Glomerular endothelial cell (primary cell): Measurements from ENCODE around the gene AKIRIN2. TPM values are rescaled to one million over a fixed set of nuclear protein-coding genes. Genes with fewer than 3 reads are reported as not detected.

Experiments
- DNase-seq: peaks from one replicate; pipeline ENCODE4 v3.0.0-alpha.2; 2011; ENCODE audit warnings: low read depth, low spot score; ENCODE audit errors: extremely low read depth
- total RNA-seq: library from RNA; depleted of rRNA; stranded (reverse); fragments of >200 nt; gene quantifications from 2 replicates; pipeline ENCODE4 v1.2.3, GENCODE V29; 2015

Gene AKIRIN2
- 26.1 and 32.4 TPM in 2 replicates for total RNA-seq

DNA sequence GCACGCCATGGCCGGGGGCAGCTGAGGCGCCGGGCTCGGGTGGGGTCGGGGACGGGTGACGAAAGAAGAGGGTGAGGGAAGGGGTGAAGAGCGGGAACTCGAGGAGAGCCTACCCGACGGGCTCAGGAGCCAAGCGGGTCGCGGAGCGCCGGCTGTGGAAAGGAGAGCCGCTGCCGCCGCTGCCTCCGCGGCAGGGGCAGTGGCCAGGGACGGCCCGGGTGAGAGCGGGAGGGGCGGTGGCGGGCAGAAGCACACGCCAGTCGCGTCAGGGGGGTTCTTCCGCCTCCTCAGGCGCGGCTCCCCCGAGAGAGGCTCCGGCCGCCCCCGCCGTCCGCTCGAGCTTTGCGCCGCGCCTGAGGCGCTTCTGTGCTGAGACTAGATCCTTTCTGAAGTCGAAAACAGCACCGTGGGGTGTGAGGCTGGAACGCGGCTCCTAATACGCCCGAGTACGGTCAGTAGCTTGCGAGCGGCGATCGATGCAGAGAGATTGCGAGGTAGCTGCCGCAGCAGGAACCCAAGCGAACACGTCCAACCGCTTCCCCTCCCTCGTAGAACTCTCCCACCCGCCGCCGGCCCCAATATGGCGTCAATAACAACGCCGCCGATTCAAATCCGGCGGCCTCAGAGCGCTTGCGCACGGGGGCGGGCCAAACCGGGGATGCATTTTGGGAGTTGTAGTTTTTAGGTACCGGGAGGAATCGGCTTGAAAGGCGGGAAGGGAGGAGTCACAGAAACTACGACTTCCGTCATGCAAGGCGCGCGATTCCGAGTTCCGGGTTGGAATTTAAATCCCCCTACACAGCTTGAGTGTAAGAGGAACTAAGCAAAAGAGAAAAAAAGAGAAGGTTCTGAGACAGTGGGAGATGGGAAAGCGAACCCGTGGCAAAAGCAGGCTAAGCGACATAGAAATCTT is at the start of gene AKIRIN2:
Gene AKIRIN2 (minus strand): TSS at position 558 of the 913 bp plus-strand sequence. CDS start 549 bp downstream, at position 9.
- peak; percentile 95 for DNase-seq

DNA sequence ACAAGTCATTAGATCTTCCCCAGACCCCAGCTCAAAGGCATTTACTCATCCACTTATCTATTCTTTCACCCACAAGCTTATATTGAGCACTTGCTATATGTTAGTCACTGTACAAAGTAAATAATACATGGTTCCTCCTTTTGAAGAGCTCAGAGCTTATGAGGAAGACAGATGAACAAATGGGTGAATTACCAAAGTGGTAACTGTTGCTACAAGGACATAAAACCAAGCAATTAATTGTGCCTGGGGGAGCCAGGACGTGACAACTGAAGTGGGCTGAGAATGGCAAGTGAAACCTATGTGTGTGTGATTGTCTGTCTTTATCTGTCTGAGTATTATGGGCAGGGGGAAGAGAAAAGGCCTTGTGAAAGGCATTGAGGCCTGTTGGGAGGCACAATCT is 45.6 kb upstream of the AKIRIN2 start:
- no peak for DNase-seq

DNA sequence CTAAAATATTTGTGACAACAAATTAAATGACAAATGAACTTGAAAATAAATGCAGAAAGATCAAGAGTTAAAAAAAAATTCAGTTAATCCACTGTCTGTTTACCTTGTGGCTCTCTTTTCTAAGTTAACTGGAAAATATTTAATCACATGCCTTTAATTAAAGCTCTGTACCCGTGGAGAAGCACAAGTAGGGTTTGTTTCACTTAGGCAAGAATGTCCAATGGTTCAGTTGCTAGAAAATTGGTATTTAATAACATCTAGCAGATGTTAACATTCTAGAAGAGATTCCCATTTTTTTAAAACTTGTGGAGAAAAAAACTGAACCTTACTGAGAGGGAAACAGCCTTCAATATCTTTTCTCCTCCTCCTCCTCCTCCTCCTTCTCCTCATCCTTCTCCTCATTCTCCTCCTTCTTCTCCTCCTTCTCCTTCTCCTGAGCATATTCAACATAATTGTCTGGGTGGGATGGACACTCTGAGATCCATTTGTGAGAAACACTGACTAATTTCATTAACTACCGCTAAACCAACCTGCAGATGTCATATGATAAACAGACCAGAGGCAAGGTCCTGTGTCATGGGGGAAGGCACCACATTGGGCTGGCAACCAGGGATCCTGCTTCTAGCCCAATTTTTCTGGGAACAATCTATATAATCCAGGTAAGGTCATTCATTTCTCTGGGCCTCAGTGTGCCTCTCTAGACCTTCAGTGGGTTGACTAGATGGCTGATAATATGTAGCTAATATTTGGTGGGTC is 44.1 kb upstream of the AKIRIN2 start:
- no peak for DNase-seq

DNA sequence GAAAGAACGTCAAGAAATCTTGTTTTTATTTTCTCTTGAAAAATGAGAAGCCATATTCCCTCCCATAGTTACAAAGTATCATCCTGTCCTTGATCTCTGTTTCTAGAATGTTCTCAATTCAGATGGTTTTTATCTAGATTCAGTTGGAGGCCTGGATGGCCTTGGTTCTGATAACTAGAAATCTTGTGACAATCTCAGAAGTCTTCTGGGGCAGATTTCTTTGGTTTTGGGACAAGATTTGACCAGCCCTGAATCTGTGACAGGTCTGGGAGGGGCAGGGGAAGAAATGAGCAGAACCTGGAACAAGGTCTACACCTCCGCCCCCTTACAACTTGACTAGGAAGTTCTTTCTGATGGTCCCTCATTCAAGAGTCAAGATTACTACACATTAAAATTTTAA is 41.4 kb upstream of the AKIRIN2 start:
- no peak for DNase-seq

DNA sequence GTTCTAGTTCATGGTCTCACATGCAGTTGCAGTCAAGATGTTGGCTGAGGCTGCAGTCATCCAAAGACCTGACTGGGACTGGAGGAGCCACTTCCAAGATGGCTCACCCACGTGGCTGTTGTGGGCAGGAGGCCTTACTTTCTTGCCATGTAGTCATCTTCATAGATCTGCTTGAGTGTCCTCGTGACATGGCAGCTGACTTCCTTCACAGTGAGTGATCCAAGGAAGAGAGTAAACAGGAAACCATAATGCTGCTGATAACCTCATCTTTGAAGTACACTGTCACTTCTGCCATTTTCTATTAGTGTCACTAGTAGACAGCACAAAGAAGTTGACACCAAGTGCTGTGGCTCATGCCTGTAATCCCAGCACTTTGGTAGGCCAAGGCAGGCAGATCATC is 40.1 kb upstream of the AKIRIN2 start:
- DNase-seq = no peak

DNA sequence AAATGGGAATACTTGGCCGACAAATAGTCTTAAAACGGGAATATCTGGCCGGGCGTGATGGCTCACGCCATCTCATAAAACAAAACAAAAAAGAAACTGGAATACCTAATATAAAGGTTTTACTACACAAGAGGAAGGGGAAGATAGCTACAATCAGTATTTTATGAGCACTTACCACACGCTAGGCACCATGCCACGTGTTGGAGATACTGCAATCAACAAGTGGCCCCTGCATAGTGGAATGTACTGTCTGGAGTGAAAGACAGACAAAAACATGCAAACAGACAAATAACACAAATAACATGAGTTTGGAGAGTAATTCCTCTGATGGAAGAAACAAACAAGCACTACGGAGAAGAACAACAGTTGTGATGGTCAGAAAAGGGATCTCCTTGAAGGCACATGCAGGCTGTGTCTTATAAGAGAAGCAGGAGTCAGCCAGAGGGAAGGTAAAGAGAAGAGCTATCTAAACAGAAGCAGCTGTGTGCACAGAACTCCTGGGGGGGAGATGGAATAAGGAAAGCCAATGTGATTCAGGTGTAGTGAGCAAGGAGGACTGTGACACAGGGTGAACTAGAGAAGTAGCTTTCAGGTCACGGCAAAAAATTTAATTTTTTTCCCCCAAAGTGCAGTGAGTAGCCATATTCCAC is 39.1 kb upstream of the AKIRIN2 start:
- no peak for DNase-seq

DNA sequence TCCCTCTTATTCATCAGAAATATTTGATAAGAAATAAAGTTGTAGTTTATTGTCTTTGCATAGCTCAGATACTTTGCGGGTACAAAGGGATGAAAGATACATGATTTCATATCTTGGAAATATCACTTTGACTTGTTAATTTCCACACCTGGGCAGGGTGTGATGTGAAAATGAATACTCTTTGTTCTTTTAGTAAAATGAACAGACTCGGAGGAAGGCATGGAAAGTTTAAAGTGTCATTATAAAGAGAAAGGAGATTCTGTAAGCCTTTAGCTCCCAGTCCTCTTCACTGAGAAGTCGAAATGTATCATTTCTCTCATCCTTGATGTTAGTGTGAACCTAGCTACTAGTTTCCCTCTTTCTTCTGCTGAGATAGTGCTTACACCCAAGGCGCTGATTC is 36.7 kb upstream of the AKIRIN2 start:
- DNase-seq = no peak

DNA sequence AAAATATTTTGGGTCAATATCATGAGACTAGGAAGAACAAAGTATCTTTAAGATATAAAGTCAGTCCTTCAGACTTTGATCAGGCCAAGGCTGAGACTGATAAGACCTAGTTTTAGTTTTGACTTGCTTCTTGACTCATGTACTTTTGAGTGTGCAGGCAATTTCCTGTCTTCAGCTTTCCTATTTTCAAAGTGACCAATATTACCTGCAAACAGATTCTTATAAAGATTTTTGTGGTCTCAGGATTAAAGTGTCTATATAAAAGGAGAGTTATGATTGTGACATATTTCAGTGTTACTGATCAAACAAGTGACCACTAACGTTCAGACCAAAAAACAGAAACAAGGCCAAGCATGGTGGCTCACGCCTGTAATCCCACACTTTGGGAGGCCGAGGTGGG is 36.0 kb upstream of the AKIRIN2 start:
- no peak for DNase-seq

DNA sequence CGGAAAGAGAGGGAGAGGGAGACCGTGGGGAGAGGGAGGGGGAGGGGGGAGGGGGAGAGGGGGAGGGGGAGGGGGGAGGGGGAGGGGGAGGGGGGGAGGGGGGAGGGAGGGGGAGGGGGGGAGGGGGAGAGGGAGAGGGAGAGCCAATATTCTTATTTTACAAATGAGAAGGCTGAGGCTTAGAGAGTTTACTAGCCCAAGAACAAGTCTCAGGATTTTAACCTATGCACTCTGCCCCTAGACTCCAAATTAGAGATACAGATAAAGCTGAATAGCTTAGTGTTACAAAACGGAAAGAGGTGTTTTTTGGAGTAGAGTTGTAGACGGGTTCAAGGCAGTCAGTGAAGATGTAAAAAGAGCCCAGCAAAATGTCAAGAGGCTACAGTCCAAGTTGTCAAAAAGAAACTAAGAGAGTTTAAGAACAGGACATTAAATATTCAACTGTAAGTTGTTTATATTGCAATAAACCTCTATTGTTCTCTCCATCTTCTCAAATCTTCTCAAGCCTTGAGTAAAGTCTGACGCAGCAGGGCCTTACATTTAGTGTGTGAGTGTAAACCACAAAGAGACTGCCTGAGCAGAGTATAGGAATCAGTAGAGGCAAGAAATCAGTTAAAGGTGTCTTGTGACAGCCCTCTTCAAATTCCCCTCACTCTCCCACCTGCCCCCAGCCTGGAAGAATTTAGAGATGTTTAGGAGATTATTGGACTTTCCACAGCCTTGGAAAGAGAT is 34.9 kb upstream of the AKIRIN2 start:
- DNase-seq = no peak

DNA sequence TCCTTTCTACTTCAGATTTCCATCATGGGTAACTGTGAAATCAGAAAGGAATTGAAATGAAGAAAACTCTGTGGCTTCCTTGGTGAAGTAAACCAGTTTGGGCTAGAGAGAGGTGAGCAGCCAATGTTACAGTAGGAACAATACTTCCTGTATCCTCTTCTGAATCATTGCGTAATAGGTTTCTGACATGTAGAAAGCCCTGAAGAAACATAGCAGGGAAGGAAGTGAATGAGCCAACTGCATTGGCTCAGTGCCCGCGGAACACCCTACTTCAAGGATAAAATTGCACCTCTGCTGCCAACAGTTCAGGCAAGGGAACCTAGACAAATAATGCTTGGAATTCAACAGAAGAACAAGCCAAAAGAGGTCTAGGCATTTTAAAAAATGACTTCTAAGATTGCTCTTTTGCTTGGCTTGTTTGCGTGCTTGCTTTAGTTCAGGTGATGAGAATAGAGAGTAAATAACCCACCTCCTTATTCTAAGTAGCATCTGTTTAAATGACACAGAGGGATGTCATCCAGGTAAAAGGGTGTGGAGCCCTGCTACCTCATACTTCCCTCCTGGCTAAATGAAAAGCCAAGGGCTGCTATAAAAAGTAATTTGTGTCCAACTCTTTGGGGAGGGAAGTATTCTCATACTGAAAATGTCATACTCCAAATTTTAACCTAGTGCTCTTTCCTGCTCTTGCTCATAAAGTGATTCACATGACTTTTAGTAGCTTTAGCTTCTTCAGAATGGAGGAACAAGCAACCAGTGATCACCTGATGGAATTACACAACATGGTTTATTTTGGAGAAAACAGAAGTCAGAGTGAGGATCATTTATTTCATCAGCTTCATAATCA is 30.0 kb upstream of the AKIRIN2 start:
- peak; percentile 75 for DNase-seq

DNA sequence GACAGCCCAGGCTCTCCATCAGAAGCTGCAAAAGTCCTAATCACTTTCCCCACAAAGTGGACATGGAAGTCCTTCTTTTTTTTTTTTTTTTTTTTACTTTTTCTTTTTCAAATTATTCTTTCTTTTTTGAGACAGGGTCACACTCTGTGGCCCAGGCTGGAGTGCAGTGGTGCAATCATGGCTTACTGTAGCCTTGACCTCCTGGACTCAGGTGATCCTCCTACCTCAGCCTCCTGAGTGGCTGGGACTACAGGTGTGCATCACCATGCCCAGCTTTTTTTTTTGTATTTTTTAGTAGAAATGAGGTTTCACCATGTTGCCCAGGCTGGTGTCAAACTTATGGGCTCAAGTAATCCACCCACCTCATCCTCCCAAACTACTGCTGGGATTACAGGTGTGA is 29.0 kb upstream of the AKIRIN2 start:
- DNase-seq = no peak

DNA sequence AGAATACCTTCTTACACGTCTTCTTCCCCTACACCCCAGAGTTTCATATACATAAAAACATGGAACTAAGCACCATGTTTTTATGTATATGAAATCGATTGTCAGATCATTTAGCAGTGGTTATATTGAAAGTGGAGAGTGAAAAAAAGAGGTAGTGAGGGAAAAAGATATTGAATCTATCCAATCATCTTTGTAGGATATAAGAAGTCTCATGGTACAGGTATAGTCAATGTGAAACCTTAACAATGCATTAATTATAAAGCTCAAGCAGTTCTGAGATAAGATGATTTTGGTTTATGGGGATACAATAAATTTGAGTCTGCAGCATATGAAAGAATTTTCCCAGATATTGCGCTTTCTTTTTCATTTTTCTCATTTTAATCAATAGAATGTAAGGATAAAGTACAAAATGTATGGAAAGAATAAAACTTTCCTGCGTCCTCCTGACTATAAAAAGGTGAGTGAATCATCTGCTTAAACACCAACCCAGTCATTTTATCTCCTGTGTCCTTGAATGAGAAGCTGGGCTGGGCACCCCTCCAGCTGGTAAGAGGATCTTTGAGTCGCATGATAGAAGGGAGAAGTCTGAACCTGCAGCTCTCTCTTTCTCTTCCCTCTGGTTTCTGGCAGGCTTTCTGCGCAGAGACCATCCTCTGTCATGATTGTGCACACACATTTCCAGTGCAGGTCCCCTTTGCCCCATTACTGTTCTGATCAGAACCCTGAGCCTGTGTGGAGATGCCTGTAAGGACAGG is 28.1 kb upstream of the AKIRIN2 start:
- DNase-seq = no peak

DNA sequence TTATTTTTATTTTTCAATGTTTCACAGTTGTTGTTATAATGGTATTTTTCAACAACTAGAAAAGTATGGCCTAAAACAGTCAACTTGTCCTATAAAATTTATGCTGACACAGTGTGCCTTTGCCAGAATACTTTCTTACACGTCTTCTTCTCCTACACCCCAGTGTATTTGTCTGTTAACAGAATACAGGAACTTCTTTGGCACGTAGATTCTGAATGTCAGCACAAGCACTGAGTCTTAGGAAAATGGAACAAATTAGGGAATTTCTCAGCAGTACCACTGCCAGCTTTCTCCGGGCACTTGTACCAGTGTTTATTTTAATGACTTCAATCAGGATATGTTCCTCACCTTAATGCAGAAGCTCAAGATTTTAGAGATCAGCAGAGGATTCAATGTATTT is 26.7 kb upstream of the AKIRIN2 start:
- DNase-seq = no peak

DNA sequence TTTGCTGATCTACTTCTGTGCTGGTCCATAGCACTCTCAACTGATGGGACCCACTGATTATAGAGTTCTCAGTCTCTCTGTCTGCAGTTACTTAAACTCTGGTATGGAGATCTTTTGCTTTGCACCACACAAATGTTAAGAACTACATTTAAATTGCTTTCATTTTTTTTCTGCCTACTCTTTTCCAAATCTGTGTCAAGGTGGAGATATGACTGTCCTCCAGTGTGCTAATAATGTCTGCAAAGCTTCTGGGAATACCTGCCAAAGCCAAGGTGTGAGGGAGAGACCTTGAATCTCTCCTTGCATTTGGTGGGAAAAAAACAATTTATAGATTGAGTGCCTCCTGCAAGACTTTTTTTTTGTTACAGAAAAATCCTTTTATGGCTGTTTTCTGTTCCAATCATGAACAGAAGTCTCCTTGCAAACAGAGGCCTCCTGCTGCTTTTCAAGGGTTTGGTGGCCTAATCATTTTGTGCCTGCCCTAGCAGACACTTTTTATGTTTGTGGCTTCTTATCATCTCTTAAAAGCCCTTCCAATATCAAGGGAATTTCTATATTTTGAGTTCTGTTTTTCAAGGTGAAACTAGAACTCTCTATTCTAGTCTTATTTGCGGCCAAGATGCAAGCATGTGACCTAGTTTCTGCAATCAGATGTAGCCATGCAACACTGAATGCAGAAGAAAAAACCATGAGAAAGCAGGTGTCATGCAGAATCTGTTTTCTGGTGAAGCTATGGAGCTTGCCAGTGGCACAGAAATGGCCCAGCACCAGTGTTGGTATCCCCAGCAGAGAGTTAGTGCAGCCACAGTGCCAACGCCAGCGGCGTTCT is 23.2 kb upstream of the AKIRIN2 start:
- DNase-seq = no peak

DNA sequence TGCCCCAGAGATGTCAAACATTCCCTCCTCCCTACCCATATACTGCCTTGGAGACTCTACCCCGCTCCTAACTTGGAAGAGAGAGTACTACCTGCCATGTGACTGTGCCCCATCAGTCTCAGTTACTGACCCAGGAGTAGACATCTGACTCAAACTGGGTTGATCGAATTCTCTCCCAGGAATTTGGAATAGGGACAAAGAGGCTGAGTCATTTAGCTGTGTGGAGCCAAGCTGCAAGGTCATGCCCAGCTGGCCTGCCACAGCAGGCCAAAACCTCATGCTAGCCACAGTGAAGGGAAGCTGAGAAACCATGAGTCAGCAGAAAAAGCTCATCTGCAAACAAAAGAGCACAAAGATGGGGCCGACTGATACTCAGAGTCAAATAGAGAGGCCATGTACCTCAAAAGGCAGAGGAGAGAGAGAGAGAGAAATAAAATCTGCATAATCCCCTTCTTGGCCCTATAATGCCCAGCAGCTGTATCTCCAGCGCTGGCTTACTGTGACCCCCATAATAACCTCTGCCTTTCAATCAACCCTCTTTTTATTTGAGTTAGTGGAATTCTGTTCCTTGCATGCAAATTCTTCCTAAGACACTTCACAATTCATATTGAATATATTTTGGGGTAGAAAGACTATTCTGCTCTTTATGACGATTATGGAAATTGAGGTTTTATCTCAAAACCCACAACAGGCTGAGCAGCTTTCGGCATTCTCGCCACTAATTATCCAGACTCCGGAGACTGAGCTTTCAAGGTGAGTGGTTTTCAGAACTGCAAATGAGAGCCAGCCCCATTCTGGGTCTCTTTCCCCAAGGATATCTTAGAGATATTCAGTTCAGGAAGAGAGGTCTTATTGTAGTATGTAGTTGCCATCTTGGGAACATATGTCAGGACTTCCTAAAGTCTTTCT is 21.4 kb upstream of the AKIRIN2 start:
- no peak for DNase-seq

DNA sequence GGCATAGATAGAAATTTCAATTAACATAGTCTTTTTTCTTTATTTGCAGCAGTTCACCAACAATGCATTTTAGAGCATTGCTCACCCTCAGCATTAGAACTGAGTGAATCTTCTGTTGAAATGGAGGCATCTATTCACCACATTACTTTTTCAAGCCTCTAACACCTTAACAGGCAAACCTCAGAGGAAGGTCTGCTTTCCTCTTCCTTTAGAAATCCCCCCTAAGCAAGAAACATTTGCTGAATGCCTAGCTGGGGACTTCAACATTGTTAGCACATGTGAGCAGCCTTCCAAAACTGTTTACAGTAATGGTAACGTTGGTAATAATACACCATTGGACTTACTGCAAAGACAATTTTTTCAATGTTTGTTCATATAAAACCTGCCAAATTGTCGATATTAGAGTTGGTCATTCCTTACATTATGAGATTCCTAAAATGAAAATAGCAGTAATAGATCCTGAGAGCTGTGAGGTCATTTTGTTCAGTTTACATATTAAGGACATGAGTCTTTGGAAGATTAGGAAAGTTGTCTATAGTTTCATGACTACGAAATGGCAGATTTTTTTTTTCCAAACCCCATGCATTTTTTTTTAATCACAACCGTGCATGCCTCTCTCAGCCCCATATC is 20.6 kb upstream of the AKIRIN2 start:
- DNase-seq = no peak

DNA sequence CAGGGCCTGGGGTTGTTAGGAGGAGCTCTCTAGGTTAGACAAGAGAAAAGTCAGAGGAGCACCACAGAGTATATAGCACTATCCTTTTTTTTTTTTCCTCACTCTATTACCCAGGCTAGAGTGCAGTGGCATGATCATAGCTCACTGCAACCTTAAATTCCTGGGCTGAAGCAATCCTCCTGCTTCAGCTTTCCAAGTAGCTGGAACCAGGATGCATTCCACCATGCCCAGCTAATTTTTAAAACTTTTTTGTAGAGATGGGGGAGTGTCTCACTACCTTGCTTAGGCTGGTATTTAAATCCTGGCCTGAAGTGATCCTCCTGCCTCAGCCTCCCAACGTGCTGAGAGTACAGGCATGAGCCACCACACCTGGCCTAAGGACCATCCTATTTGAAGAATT is 19.3 kb upstream of the AKIRIN2 start:
- no peak for DNase-seq
